OCI-LY3 (cell line): ENCODE results near the gene RRM1.

Experiments
- EZH2phosphoT487 ChIP-seq: fragments of 200-600 bp; shearing (Covaris generic); IDR thresholded peaks from 2 replicates; pipeline ENCODE4 v1.6.1; 2018; ENCODE audit warnings: antibody characterized with exemption, mixed run types, low read depth
- TF ChIP-seq, protein P1 (sequence below): fragments of 200-600, 300-600 bp; sonication (generic); IDR thresholded peaks from 2 replicates; pipeline ENCODE4 v1.5.1; 2014; ENCODE audit warnings: antibody characterized with exemption, low read length, low read depth

DNA sequence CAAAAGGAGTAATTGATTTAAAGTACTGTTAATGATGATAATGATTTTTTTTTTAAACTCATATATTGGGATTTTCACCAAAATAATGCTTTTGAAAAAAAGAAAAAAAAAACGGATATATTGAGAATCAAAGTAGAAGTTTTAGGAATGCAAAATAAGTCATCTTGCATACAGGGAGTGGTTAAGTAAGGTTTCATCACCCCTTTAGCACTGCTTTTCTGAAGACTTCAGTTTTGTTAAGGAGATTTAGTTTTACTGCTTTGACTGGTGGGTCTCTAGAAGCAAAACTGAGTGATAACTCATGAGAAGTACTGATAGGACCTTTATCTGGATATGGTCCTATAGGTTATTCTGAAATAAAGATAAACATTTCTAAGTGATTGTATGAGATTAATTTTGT is 43.9 kb downstream of the RRM1 start:
- TF ChIP-seq, protein P1, sequence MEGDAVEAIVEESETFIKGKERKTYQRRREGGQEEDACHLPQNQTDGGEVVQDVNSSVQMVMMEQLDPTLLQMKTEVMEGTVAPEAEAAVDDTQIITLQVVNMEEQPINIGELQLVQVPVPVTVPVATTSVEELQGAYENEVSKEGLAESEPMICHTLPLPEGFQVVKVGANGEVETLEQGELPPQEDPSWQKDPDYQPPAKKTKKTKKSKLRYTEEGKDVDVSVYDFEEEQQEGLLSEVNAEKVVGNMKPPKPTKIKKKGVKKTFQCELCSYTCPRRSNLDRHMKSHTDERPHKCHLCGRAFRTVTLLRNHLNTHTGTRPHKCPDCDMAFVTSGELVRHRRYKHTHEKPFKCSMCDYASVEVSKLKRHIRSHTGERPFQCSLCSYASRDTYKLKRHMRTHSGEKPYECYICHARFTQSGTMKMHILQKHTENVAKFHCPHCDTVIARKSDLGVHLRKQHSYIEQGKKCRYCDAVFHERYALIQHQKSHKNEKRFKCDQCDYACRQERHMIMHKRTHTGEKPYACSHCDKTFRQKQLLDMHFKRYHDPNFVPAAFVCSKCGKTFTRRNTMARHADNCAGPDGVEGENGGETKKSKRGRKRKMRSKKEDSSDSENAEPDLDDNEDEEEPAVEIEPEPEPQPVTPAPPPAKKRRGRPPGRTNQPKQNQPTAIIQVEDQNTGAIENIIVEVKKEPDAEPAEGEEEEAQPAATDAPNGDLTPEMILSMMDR: no peak
- no peak for TF ChIP-seq EZH2phosphoT487
